Measurements from ENCODE around the gene SRGAP3. TPM values are rescaled to one million over a fixed set of nuclear protein-coding genes. Genes with fewer than 3 reads are reported as not detected.

Gene SRGAP3
- total RNA-seq, 1 experiment from 2014 or later: 0.69 TPM

- intact Hi-C loops (cut with micrococcal nuclease; ENCODE audit: unreplicated experiment): no loop called here
- Histone ChIP-seq H3K9me3 (ENCODE audit: low read depth, low read length, poor library complexity, severe bottlenecking) (no peaks in the 10 kb centered on the region), H3K4me3 (ENCODE audit: low read depth, low read length, poor library complexity, severe bottlenecking) (no peak overlapping the region), H3K27me3 (replicated peaks; ENCODE audit: insufficient read depth, low read depth, low read length, poor library complexity) (peaks cover 37% of the 10 kb centered on the region), H3K36me3 (ENCODE audit: insufficient read depth, low read length, poor library complexity, severe bottlenecking) (no peaks in the 10 kb centered on the region), H3K4me1 (ENCODE audit: insufficient read depth, low read length, poor library complexity, severe bottlenecking) (no peaks in the 10 kb centered on the region), H3K27ac (ENCODE audit: low read depth, low read length, poor library complexity, severe bottlenecking) (no peak overlapping the region)
- no peak for DNase-seq (ENCODE audit: low spot score)
- no TSS peak for BruUV-seq (replicated peaks)
- TF ChIP-seq CTCF (conservative IDR thresholded peaks at IDR 0.05; ENCODE audit: low read depth, low read length) (no peak), EZH2 (IDR thresholded peaks at IDR 0.05; ENCODE audit: borderline replicate concordance, low read depth, low read length, poor library complexity, severe bottlenecking) (no peak)
- POLR2A ChIA-PET (ENCODE audit: low non-redundant PET): no interaction called here
- CTCF ChIA-PET: no interaction called here
These were observed 113.9 kb downstream of the SRGAP3 start for GRCh38 chr3:9135526-9135925.

GRCh38 chr3:9133656-9134055, 115.8 kb downstream of the SRGAP3 start:
- H3K36me3 ChIP-seq (ENCODE audit: insufficient read depth, low read length, poor library complexity, severe bottlenecking): no peaks in the 10 kb centered on the region
- H3K27ac ChIP-seq (ENCODE audit: low read depth, low read length, poor library complexity, severe bottlenecking): no peak overlapping the region
- CTCF ChIA-PET: no interaction called here
- no peaks in the 10 kb centered on the region for H3K4me1 ChIP-seq (ENCODE audit: insufficient read depth, low read length, poor library complexity, severe bottlenecking)
- no TSS peak for BruUV-seq (replicated peaks)
- TF ChIP-seq CTCF (conservative IDR thresholded peaks at IDR 0.05; ENCODE audit: low read depth, low read length) (no peak), EZH2 (IDR thresholded peaks at IDR 0.05; ENCODE audit: borderline replicate concordance, low read depth, low read length, poor library complexity, severe bottlenecking) (no peak)
- no peak for DNase-seq (ENCODE audit: low spot score)
- intact Hi-C loops (cut with micrococcal nuclease; ENCODE audit: unreplicated experiment): no loop called here
- H3K4me3 ChIP-seq (ENCODE audit: low read depth, low read length, poor library complexity, severe bottlenecking): no peak overlapping the region
- POLR2A ChIA-PET (ENCODE audit: low non-redundant PET): no interaction called here
- H3K27me3 ChIP-seq (replicated peaks; ENCODE audit: insufficient read depth, low read depth, low read length, poor library complexity): peaks cover 37% of the 10 kb centered on the region
- no peaks in the 10 kb centered on the region for H3K9me3 ChIP-seq (ENCODE audit: low read depth, low read length, poor library complexity, severe bottlenecking)

- Histone ChIP-seq H3K36me3 (ENCODE audit: insufficient read depth, low read length, poor library complexity, severe bottlenecking) (no peaks in the 10 kb centered on the region), H3K4me1 (ENCODE audit: insufficient read depth, low read length, poor library complexity, severe bottlenecking) (no peaks in the 10 kb centered on the region), H3K27ac (ENCODE audit: low read depth, low read length, poor library complexity, severe bottlenecking) (no peak overlapping the region), H3K27me3 (replicated peaks; ENCODE audit: insufficient read depth, low read depth, low read length, poor library complexity) (peaks cover 16% of the 10 kb centered on the region), H3K4me3 (ENCODE audit: low read depth, low read length, poor library complexity, severe bottlenecking) (no peak overlapping the region), H3K9me3 (ENCODE audit: low read depth, low read length, poor library complexity, severe bottlenecking) (no peaks in the 10 kb centered on the region)
- TF ChIP-seq EZH2 (IDR thresholded peaks at IDR 0.05; ENCODE audit: borderline replicate concordance, low read depth, low read length, poor library complexity, severe bottlenecking): no peak
- no peak for TF ChIP-seq CTCF (conservative IDR thresholded peaks at IDR 0.05; ENCODE audit: low read depth, low read length)
- DNase-seq (ENCODE audit: low spot score): no peak
- CTCF ChIA-PET: no interaction called here
- intact Hi-C loops (cut with micrococcal nuclease; ENCODE audit: unreplicated experiment): no loop called here
- BruUV-seq (replicated peaks): no TSS peak
- POLR2A ChIA-PET (ENCODE audit: low non-redundant PET): no interaction called here
These were observed 118.8 kb downstream of the SRGAP3 start for GRCh38 chr3:9130345-9131305.

All from A673 (cell line).